ENCODE data around the gene SLC6A6.

The SLC6A6 gene

GRCh38 chr3:14439501-14440167 lies 37.2 kb downstream of the SLC6A6 start:
- DNase-seq, result peak; percentile 23

- no peak for DNase-seq
Measured at GRCh38 chr3:14440168-14440518, 37.7 kb downstream of the SLC6A6 start.

GRCh38 chr3:14440531-14441239 lies 38.3 kb downstream of the SLC6A6 start:
- no peak for DNase-seq

- DNase-seq, result no peak
Measured at GRCh38 chr3:14441240-14441919, 39.0 kb downstream of the SLC6A6 start.

GRCh38 chr3:14441920-14442300 lies 39.5 kb downstream of the SLC6A6 start:
- no peak for DNase-seq

- no peak for DNase-seq
Measured at GRCh38 chr3:14444380-14444779, 42.0 kb downstream of the SLC6A6 start.

GRCh38 chr3:14445773-14446172 lies 43.4 kb downstream of the SLC6A6 start:
- no peak for DNase-seq

GRCh38 chr3:14446988-14447570 lies 44.7 kb downstream of the SLC6A6 start:
- no peak for DNase-seq

- no peak for DNase-seq
Measured at GRCh38 chr3:14448063-14448462, 45.7 kb downstream of the SLC6A6 start.

- no peak for DNase-seq
Measured at GRCh38 chr3:14448756-14449727, 46.6 kb downstream of the SLC6A6 start.

GRCh38 chr3:14450506-14450905 lies 48.1 kb downstream of the SLC6A6 start:
- no peak for DNase-seq

GRCh38 chr3:14450922-14451606 lies 48.7 kb downstream of the SLC6A6 start:
- no peak for DNase-seq

GRCh38 chr3:14451844-14452739 lies 49.7 kb downstream of the SLC6A6 start:
- DNase-seq, result no peak

- DNase-seq, result no peak
Measured at GRCh38 chr3:14452740-14453710, 50.6 kb downstream of the SLC6A6 start.

GRCh38 chr3:14453876-14454638 lies 51.7 kb downstream of the SLC6A6 start:
- DNase-seq, result no peak

- DNase-seq, result no peak
Measured at GRCh38 chr3:14454639-14455310, 52.4 kb downstream of the SLC6A6 start.

- no peak for DNase-seq
Measured at GRCh38 chr3:14455571-14456317, 53.3 kb downstream of the SLC6A6 start.

Measured in NCI-H187 treated with DMSO at 0.1 percent for 48 hours (cell line).